HG03575 (cell line): ENCODE results near the gene GLYAT.
"Not testable (repeated sequence)": the region's sequence is repeated elsewhere in the genome, so short reads cannot be mapped to it uniquely, and the experiment has no call there.

Experiments
- ATAC-seq: cut with Tn5 transposase; IDR thresholded peaks from one replicate; pipeline ENCODE4 v1.9.1; 2021; ENCODE audit not compliant: unreplicated experiment, insufficient number of reproducible peaks, low FRiP score; ENCODE audit errors: extremely low read depth

GLYAT gene

GRCh38 chr11:58691675-58692074, 40.1 kb downstream of the GLYAT start:
- no peak for ATAC-seq

GRCh38 chr11:58688789-58689503, 42.8 kb downstream of the GLYAT start:
- ATAC-seq: no peak

- ATAC-seq: no peak
These were observed 45.6 kb downstream of the GLYAT start for GRCh38 chr11:58685973-58686722.

GRCh38 chr11:58682660-58683059, 49.1 kb downstream of the GLYAT start:
- not testable (repeated sequence) for ATAC-seq

- not testable (repeated sequence) for ATAC-seq
These were observed 54.2 kb downstream of the GLYAT start for GRCh38 chr11:58677536-58677935.

GRCh38 chr11:58676563-58677135, 55.1 kb downstream of the GLYAT start:
- no peak for ATAC-seq

- no peak for ATAC-seq
These were observed 56.2 kb downstream of the GLYAT start for GRCh38 chr11:58675334-58676155.

- no peak for ATAC-seq
These were observed 57.1 kb downstream of the GLYAT start for GRCh38 chr11:58674609-58675008.

GRCh38 chr11:58671983-58672633, 59.6 kb downstream of the GLYAT start:
- ATAC-seq: no peak

GRCh38 chr11:58659910-58660570, 71.7 kb downstream of the GLYAT start:
- ATAC-seq: no peak

GRCh38 chr11:58659404-58659803, 72.3 kb downstream of the GLYAT start:
- no peak for ATAC-seq
